Esophagus squamous epithelium (tissue), 5 donors: ENCODE measurements around the gene PDSS2. TPM values are rescaled to one million over a fixed set of nuclear protein-coding genes. Genes with fewer than 3 reads are reported as not detected.

Experiments used
- DNase-seq: peaks from one replicate; lab custom pipeline; 2025; lab: John Stamatoyannopoulos, UW
- H3K27ac ChIP-seq, 4 donors: fragments of 200-600 bp; sonication (generic); one replicate each; pipeline ENCODE4 v1.5.1; 2016 to 2019; ENCODE audit warnings: mild to moderate bottlenecking in 1 of 4
- H3K27me3 ChIP-seq, 4 donors: fragments of 200-600 bp; sonication (generic); 1 replicate in 3 of 4; 2 replicates in 1 of 4; pipeline versions ENCODE4 v1.5.1 to v1.6.0; 2017 to 2021; ENCODE audit warnings: antibody characterized with exemption in 1 of 4
- H3K36me3 ChIP-seq, 3 donors: fragments of 200-600 bp; sonication (generic); one replicate each; pipeline ENCODE4 v1.5.1; 2016 to 2019
- H3K4me1 ChIP-seq, 3 donors: fragments of 200-600 bp; sonication (generic); one replicate each; pipeline ENCODE4 v1.5.1; 2017 to 2019
- H3K4me3 ChIP-seq, 4 donors: fragments of 200-600 bp; sonication (generic); 1 replicate in 3 of 4; 2 replicates in 1 of 4; pipeline ENCODE4 v1.5.1; 2016 to 2019; ENCODE audit warnings: mild to moderate bottlenecking in 2 of 4, moderate library complexity in 1 of 4
- H3K9me3 ChIP-seq, 3 donors: fragments of 200-600 bp; sonication (generic); one replicate each; pipeline ENCODE4 v1.5.1; 2016 to 2019
- POLR2A ChIP-seq, 4 donors: fragments of 450-650 bp; IDR thresholded peaks; one replicate each; pipeline ENCODE4 v1.6.1; 2017; ENCODE audit warnings: antibody characterized with exemption in 4 of 4, mild to moderate bottlenecking in 4 of 4, moderate library complexity in 3 of 4
- WGBS, 2 donors: methylation state at CpG; one replicate each; pipeline ENCODE4 v1.1.5; 2018; 5-methylcytosine and 5-hydroxymethylcytosine counted together
- intact Hi-C: fragments of 100-400 bp; cut with DNase I; formaldehyde crosslinking; loops from one replicate; pipeline ENCODE4 v1.15.0; 2022
- total RNA-seq, 4 donors: library from RNA; depleted of rRNA; stranded (reverse); fragments of >200 nt; gene quantifications; one replicate each; pipeline ENCODE4 v1.1.0, GENCODE V29; 2016
- TF ChIP-seq, protein P1 (sequence below), 6 experiments: fragments of 450-650 bp in 4 of 6; fragments of 200-600 bp in 2 of 6; sonication (generic) in 2 of 6; IDR thresholded peaks; one replicate each; pipeline ENCODE4 v1.5.1; 2016 to 2019; ENCODE audit warnings: antibody characterized with exemption in 6 of 6, mild to moderate bottlenecking in 4 of 6, moderate library complexity in 4 of 6
- donor health status: DM: yes; HTN: yes; CAD: no.

Gene PDSS2
- total RNA-seq, 4 donors from 2014 or later, result 7.0 to 15.9 (median 12.3) TPM

DNA sequence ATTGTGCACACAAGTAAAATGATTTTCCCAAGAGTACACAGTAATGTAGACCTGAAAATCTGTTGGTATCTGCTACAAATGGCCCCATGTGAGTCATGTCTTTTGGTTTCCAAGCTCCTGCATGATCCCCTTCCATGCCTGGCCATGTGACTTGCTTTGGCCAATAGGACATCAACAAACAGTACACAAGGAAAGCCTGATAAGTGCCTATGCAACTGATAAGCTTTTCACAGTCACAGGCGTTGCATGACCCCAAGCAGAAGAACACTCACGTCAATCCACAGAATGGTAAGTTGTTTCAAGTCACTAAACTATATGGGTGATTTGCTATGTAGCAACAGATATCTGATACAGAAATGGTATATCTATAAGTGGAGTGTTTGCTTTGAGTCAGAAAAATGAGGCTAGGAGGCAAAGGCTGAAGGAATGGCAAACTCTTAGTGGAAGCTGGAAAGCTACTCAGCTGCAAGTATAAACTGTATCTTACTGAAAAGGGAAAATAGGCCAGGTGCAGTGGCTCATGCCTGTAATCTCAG is 184.0 kb downstream of the PDSS2 start:
- TF ChIP-seq, protein P1, sequence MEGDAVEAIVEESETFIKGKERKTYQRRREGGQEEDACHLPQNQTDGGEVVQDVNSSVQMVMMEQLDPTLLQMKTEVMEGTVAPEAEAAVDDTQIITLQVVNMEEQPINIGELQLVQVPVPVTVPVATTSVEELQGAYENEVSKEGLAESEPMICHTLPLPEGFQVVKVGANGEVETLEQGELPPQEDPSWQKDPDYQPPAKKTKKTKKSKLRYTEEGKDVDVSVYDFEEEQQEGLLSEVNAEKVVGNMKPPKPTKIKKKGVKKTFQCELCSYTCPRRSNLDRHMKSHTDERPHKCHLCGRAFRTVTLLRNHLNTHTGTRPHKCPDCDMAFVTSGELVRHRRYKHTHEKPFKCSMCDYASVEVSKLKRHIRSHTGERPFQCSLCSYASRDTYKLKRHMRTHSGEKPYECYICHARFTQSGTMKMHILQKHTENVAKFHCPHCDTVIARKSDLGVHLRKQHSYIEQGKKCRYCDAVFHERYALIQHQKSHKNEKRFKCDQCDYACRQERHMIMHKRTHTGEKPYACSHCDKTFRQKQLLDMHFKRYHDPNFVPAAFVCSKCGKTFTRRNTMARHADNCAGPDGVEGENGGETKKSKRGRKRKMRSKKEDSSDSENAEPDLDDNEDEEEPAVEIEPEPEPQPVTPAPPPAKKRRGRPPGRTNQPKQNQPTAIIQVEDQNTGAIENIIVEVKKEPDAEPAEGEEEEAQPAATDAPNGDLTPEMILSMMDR (IDR thresholded peaks at IDR 0.05), result no peak
- TF ChIP-seq POLR2A (IDR thresholded peaks at IDR 0.05), result no peak
- 73 to 100% methylated on average over 2 of the region's 2 CpGs for WGBS, 2 donors
- no peaks in the 10 kb centered on the region for H3K9me3 ChIP-seq
- DNase-seq, result no peak
- intact Hi-C loops, result no loop called here
- H3K27me3 ChIP-seq, result no peaks in the 10 kb centered on the region
- H3K36me3 ChIP-seq, result peaks cover 0 to 6% (median 0%) of the 10 kb centered on the region in 3 donors
- no peaks in the 10 kb centered on the region for H3K4me1 ChIP-seq
- H3K27ac ChIP-seq, result no peak overlapping the region
- no peak overlapping the region for H3K4me3 ChIP-seq

DNA sequence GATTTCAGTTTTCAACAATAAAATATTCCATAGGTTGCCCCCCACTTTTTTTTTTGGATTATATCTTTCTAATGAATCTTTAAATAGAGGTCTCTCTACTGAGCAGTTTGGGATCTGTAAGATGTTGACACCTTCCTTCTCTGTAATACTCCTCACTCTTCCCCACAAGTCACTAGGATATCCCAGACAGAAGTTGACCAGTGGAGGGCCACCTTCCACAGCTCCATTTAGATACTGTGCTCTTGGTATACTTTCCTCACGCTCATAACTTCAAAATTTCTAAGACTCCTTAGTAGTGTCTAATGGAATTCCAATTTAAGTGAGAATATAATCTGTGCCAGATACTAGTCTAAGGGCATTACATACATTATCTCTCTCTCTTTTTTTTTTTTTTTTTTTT is 185.1 kb downstream of the PDSS2 start:
- H3K4me1 ChIP-seq, result no peaks in the 10 kb centered on the region
- no peak overlapping the region for H3K27ac ChIP-seq
- TF ChIP-seq, protein P1 (IDR thresholded peaks at IDR 0.05), result no peak
- no peak for TF ChIP-seq POLR2A (IDR thresholded peaks at IDR 0.05)
- WGBS, 2 donors, result 93 to 100% methylated on average over 1 of the region's 1 CpG
- no peaks in the 10 kb centered on the region for H3K27me3 ChIP-seq
- intact Hi-C loops, result no loop called here
- H3K9me3 ChIP-seq, result no peaks in the 10 kb centered on the region
- H3K4me3 ChIP-seq, result no peak overlapping the region
- DNase-seq, result no peak
- H3K36me3 ChIP-seq, result peaks cover 0 to 6% (median 0%) of the 10 kb centered on the region in 3 donors

DNA sequence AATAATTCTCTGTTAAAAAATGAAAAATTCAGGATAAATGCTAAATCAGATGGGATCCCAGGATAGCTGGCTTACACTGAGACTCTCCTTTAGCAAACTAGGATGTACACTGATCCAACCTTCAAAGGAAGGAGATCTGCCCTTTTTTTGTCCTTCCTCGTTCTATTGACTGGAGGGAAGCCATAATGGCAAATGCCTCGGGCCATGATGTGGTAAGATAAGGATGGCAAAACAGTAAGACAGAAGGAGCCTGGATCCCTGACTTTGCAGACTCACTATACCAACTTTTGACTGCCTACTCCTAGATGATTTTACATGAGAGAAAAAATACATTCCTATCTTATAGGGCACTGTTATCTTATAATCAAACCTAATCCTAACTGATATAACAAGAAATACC is 187.1 kb downstream of the PDSS2 start:
- WGBS, 2 donors, result 51 to 69% methylated on average over 2 of the region's 2 CpGs
- no peak for DNase-seq
- Histone ChIP-seq H3K36me3 (peaks cover 0 to 6% (median 0%) of the 10 kb centered on the region in 3 donors), H3K4me1 (no peaks in the 10 kb centered on the region), H3K27ac (no peak overlapping the region), H3K4me3 (no peak overlapping the region), H3K9me3 (no peaks in the 10 kb centered on the region), H3K27me3 (no peaks in the 10 kb centered on the region)
- intact Hi-C loops, result no loop called here
- TF ChIP-seq POLR2A (IDR thresholded peaks at IDR 0.05), result no peak
- TF ChIP-seq, protein P1 (IDR thresholded peaks at IDR 0.05), result no peak

DNA sequence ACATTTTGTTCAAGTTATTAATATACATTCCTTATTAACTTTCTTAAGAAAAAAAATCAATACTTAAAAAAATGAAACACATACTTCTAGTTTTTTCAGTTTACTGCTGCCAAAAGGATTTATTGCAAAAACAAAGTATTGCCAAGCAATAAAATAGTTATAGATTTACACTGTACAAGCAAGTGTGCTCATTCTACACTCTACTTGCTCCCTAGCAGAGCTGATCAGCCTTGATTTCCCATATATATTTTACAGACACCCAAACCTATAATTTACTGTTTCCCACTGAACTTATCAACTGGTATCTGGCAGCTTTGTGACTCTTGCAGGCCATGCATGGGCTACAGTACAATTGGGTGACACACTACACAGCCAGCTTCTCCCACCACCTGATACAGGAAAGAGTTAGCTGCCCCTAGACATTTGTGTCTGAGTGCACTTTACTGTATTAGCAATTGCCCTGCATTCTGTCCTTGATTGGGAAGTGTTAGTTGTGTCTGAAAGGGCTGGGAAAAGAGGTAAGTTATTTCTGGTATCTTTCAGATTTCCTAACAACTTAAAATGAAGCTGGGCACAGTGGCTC is 188.1 kb downstream of the PDSS2 start:
- intact Hi-C loops, result no loop called here

DNA sequence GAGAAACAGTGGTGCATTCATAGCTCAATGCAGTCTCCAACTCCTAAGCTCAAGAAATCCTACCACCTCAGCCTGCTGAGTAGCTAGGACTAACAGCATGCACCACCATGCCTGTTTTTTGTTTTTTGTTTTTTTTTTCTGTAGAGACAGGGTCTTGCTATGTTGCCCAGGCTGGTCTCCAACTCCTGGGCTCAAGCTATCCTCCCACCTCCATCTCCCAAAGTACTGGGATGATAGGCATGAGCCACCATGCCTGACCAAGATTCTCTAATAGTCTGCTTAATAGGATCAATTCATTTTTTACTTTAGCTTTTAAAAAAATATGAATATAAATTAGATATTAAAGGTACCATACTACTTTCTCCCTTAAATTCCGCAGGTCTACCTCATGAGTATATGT is 191.7 kb downstream of the PDSS2 start:
- Histone ChIP-seq H3K27ac (no peak overlapping the region), H3K4me3 (no peak overlapping the region), H3K4me1 (no peaks in the 10 kb centered on the region), H3K27me3 (no peaks in the 10 kb centered on the region), H3K9me3 (no peaks in the 10 kb centered on the region), H3K36me3 (no peaks in the 10 kb centered on the region)
- 92 to 100% methylated on average over 1 of the region's 1 CpG for WGBS, 2 donors
- TF ChIP-seq POLR2A (IDR thresholded peaks at IDR 0.05), result no peak
- TF ChIP-seq, protein P1 (IDR thresholded peaks at IDR 0.05), result no peak
- DNase-seq, result no peak
- intact Hi-C loops, result no loop called here

More for the DNA sequence above, 188.1 kb downstream of the PDSS2 start:
- Histone ChIP-seq H3K27me3 (no peaks in the 10 kb centered on the region), H3K9me3 (no peaks in the 10 kb centered on the region), H3K27ac (no peak overlapping the region), H3K4me3 (no peak overlapping the region), H3K4me1 (no peaks in the 10 kb centered on the region), H3K36me3 (peaks cover 0 to 6% (median 0%) of the 10 kb centered on the region in 3 donors)
- DNase-seq, result no peak
- no peak for TF ChIP-seq POLR2A (IDR thresholded peaks at IDR 0.05)
- TF ChIP-seq, protein P1 (IDR thresholded peaks at IDR 0.05), result no peak
